Fibroblast of pulmonary artery (primary cell): Measurements from ENCODE around the gene ATP6V0C.

Experiments
- DNase-seq: peaks from one replicate; pipeline ENCODE4 v3.0.0-alpha.2; 2010; ENCODE audit warnings: low read depth
- H3K4me3 ChIP-seq: replicated peaks from 2 replicates; pipeline ENCODE4 v1.5.1; 2011; ENCODE audit warnings: low read depth, mild to moderate bottlenecking, control low read depth, low read length, moderate library complexity
- TF ChIP-seq, protein P1 (sequence below): IDR thresholded peaks from 2 replicates; pipeline ENCODE4 v1.5.1; 2011; ENCODE audit warnings: mild to moderate bottlenecking, control low read depth, low read length, inconsistent platforms; ENCODE audit errors: missing control alignments

The ATP6V0C gene

DNA sequence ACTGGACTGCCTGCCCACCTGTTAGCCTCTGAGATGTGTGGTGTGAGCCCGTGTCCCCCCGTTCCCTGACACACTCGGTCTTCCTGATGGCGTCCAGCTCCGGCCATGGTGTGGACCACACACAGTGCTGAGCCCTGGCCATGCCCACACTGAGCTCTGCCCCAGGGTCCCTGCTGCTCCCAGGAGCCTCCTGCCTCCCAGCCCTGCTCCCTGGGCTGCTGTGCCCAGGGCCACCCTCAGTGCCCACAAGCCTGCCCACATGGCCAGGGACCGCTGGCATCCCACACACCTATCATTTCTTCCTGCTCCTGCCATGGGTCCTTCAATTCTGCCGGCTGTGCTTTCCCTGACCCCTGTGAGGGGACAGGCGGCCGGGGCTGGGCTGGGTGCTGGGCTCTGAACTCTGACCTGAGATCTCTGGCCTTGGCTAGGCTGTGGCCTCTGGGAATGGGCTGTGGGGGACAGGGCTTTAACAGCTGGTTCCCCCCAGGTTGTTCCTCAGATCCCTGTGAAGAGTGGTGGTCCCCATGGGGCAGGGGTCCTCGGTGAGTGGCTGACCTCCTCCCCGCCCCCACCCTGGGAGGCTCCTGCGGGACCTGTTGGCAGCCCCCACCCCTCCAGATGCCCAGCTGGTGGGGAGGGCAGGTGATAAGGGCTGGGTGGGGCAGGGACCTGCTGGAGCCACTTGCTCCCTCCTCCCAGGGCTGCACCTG, 13.5 kb downstream of the ATP6V0C start:
- DNase-seq: no peak
- no peak overlapping the region for H3K4me3 ChIP-seq
- TF ChIP-seq, protein P1, sequence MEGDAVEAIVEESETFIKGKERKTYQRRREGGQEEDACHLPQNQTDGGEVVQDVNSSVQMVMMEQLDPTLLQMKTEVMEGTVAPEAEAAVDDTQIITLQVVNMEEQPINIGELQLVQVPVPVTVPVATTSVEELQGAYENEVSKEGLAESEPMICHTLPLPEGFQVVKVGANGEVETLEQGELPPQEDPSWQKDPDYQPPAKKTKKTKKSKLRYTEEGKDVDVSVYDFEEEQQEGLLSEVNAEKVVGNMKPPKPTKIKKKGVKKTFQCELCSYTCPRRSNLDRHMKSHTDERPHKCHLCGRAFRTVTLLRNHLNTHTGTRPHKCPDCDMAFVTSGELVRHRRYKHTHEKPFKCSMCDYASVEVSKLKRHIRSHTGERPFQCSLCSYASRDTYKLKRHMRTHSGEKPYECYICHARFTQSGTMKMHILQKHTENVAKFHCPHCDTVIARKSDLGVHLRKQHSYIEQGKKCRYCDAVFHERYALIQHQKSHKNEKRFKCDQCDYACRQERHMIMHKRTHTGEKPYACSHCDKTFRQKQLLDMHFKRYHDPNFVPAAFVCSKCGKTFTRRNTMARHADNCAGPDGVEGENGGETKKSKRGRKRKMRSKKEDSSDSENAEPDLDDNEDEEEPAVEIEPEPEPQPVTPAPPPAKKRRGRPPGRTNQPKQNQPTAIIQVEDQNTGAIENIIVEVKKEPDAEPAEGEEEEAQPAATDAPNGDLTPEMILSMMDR: no peak

DNA sequence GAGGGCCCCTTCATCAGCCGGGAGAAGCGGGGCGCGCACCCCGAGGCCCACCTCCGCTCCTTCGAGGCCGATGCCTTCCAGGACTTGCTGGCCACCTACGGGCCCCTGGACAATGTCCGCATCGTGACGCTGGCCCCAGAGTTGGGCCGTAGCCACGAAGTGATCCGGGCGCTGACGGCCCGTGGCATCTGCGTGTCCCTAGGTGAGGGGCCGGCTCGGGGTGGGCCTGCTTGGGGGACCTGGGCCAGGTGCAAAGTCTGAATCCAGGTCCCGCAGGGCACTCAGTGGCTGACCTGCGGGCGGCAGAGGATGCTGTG, 14.0 kb downstream of the ATP6V0C start:
- H3K4me3 ChIP-seq: no peak overlapping the region
- DNase-seq: no peak
- TF ChIP-seq, protein P1: no peak

DNA sequence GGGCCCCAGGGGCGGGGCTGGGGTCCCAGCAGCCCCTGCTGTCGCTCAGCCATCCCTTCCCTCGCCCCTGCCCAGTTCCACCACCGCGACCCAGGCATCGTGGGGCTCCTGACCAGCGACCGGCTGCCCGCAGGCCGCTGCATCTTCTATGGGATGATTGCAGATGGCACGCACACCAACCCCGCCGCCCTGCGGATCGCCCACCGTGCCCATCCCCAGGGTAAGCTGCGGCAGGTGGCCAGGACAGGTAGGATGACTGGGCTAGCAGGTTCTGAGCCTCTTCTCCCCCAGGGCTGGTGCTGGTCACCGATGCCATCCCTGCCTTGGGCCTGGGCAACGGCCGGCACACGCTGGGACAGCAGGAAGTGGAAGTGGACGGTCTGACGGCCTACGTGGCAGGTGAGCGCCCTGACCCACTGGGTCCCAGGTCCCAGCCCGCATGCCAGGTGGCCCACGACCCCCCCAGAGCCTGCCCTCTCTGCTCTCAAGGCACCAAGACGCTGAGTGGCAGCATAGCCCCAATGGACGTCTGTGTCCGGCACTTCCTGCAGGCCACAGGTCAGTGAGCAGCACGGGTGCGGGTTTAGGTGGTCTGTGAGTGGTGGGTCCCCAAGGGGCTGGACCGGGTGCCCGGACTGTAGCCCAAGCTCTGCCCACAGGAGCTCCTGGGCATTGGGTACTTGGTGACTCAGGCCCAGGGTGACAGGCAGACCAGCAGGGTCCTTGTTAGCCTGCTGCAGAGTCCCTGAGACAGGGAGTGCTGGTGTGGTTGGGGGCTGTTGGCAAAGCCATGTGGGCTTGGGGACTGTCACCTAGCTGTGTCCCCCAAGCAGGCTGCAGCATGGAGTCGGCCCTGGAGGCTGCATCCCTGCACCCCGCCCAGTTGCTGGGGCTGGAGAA, 14.7 kb downstream of the ATP6V0C start:
- TF ChIP-seq, protein P1: no peak
- H3K4me3 ChIP-seq: no peak overlapping the region
- DNase-seq: no peak

DNA sequence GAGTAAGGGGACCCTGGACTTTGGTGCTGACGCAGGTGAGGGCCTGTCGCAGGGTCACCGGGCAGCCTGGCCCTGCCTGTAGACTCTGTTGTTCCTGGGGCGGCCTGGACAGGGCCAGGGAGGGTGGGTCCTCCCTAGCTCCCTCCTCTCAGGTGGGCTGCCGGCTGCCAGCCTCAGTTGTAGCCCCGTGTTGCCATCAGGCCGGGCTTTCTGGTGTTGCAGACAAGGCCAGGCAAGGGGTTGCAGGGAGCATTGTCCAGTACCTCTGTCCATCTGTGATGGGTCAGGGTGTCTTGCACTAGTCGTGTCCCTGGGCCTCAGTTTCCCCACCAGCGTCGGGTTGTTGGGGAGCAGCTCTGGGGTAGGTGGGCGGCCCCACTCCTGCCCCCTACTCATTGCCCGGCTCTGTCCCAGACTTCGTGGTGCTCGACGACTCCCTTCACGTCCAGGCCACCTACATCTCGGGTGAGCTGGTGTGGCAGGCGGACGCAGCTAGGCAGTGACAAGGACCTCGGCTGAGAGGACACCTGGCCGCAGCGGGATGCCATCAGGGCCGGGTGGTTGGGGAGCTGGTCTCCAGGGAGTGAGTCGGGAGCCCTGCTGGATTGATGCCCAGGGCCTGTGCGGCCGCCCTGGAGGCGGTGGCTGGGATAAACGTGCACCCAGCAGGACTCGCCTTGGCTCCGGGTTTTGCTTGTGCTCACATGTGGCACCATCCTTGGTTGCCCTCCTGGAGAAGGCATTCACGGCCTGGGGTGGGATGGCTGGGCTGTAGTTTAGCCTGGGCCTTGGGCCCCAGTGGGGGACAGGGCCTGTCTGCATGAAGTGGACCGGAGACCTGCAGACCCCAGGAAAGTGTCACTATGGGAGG, 15.5 kb downstream of the ATP6V0C start:
- TF ChIP-seq, protein P1: no peak
- DNase-seq: no peak

DNA sequence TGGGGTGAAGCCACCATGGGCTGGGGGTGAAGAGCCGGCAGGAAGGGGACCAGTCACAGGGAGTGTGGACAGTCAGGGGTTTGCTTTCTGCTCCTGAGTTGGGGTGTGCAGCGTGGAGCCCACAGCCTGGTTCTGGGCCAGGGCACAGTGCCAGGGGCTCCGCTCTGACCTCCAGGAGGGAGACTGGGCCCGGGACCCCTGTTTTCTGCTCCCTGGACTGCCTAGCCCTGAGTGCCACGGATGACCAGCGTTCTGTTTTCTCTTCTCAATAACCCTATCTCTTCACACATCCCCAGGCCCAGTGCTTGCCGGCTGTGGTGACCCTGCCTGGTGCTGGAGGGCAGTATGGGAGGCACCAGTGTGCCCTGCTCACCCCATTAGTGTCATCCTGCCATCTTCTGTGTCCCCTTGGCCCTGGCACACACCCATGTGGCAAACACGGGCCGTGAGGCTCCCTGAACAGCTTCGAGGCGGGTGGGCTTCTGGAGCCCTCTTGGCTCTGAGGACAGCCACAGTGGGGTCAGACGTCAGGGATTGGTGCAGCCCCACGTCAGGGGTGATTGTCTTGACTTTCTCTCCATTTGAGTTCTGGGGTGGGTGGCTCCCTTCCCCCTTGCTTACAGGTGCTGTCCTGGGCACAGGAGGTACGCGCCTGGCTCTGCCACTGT, 16.3 kb downstream of the ATP6V0C start:
- DNase-seq: no peak
- no peak overlapping the region for H3K4me3 ChIP-seq
- TF ChIP-seq, protein P1: no peak

More for the DNA sequence above, 15.5 kb downstream of the ATP6V0C start:
- no peak overlapping the region for H3K4me3 ChIP-seq

DNA sequence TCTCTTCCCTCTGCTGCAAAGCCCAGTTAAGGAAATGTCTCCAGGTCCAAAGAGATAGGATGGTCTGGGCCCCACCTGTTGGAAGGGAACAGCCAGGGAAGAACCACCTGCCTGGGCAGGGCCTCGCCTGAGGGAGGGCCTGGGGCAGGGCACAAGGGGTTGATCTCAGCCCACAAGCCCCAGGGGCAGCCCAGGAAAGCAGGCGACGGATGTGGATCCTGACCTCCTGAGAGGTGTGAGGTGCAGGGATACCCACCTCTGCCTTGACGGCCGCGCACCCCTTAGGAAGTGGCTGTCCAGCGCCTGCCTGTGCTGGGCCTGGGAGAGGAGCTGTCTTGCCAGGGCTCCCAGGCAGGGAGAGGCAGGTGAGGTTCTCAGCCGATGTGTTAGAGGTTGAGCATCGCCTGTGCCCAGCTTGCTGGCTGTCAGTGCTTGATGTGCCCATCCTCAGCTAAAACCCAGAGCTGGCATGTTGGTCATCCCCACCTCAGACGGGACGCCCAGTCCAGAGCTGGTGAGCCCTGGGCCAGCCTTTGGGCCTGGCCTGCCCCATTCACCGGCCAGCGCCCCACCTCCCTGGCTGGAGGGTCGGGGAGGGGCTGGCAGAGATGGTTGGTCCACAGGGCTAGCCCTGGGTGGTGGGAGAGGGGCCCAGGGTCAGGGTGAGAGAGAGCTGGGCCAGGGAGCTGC, 17.0 kb downstream of the ATP6V0C start:
- no peak overlapping the region for H3K4me3 ChIP-seq

More for the DNA sequence above, 17.0 kb downstream of the ATP6V0C start:
- TF ChIP-seq, protein P1: no peak
- DNase-seq: no peak
